Liver (tissue), 9 donors: ENCODE measurements around the gene GTF3C5. TPM values are rescaled to one million over a fixed set of nuclear protein-coding genes. Genes with fewer than 3 reads are reported as not detected.
"Not testable (repeated sequence)": the region's sequence is repeated elsewhere in the genome, so short reads cannot be mapped to it uniquely, and the experiment has no call there.

Experiments used
- DNase-seq: peaks from one replicate; pipeline ENCODE4 v3.0.0-alpha.2; 2017; ENCODE audit warnings: low spot score
- H3K27ac ChIP-seq, 2 donors: one replicate each; pipeline ENCODE4 v1.7.0; 2013; ENCODE audit warnings: inconsistent platforms in 2 of 2, low read length in 2 of 2, control low read depth in 1 of 2, low read depth in 1 of 2, mild to moderate bottlenecking in 1 of 2
- H3K27me3 ChIP-seq, 4 donors: one replicate each; pipeline versions ENCODE4 v1.6.1 to v1.7.0; 2013; ENCODE audit warnings: low read length in 3 of 4, inconsistent platforms in 1 of 4, mild to moderate bottlenecking in 1 of 4, moderate library complexity in 1 of 4; ENCODE audit not compliant: control insufficient read depth in 4 of 4, insufficient read depth in 4 of 4
- H3K36me3 ChIP-seq, 4 donors: one replicate each; pipeline versions ENCODE4 v1.6.1 to v1.7.0; 2013; ENCODE audit warnings: low read length in 3 of 4, mild to moderate bottlenecking in 3 of 4, low read depth in 1 of 4, moderate library complexity in 1 of 4; ENCODE audit not compliant: control insufficient read depth in 4 of 4, insufficient read depth in 3 of 4
- H3K4me1 ChIP-seq, 4 donors: one replicate each; pipeline versions ENCODE4 v1.6.1 to v1.7.0; 2013; ENCODE audit warnings: low read length in 3 of 4, mild to moderate bottlenecking in 3 of 4, moderate library complexity in 1 of 4; ENCODE audit not compliant: control insufficient read depth in 4 of 4, insufficient read depth in 4 of 4
- H3K4me3 ChIP-seq, 3 donors: one replicate each; pipeline versions ENCODE4 v1.6.1 to v1.7.0; 2013; ENCODE audit warnings: low read length in 3 of 3, control low read depth in 1 of 3, low read depth in 1 of 3, mild to moderate bottlenecking in 1 of 3
- H3K9ac ChIP-seq, 2 donors: one replicate each; pipeline ENCODE4 v1.7.0; 2013; ENCODE audit warnings: low read length in 2 of 2, mild to moderate bottlenecking in 2 of 2, moderate library complexity in 2 of 2, control low read depth in 1 of 2, low read depth in 1 of 2
- H3K9me3 ChIP-seq, 4 donors: one replicate each; pipeline versions ENCODE4 v1.6.1 to v1.7.0; 2013; ENCODE audit warnings: low read length in 3 of 4; ENCODE audit not compliant: control insufficient read depth in 4 of 4
- ATF3 ChIP-seq: IDR thresholded peaks from 2 replicates; pipeline ENCODE4 v1.6.1; 2016; ENCODE audit warnings: antibody characterized with exemption
- CTCF ChIP-seq: fragments of 150-350 bp; IDR thresholded peaks from 2 replicates; pipeline ENCODE4 v1.5.1; 2017; ENCODE audit warnings: improper control_type of control experiment, low read depth, low read length; ENCODE audit not compliant: missing input control
- EGR1 ChIP-seq, 2 donors: IDR thresholded peaks; 2 replicates each; pipeline ENCODE4 v1.6.1; 2016 to 2018; ENCODE audit warnings: antibody characterized with exemption in 2 of 2, low read depth in 2 of 2
- FOXA1 ChIP-seq: IDR thresholded peaks from 2 replicates; pipeline ENCODE4 v1.6.1; 2016; ENCODE audit warnings: antibody characterized with exemption
- FOXA2 ChIP-seq: IDR thresholded peaks from 2 replicates; pipeline ENCODE4 v1.6.1; 2016; ENCODE audit warnings: antibody characterized with exemption
- GABPA ChIP-seq, 2 donors: IDR thresholded peaks in 1 of 2; conservative IDR thresholded peaks in 1 of 2; 2 replicates each; pipeline ENCODE4 v1.6.1; 2016; ENCODE audit warnings: antibody characterized with exemption in 2 of 2, mild to moderate bottlenecking in 1 of 2, moderate library complexity in 1 of 2
- HNF4A ChIP-seq, 2 donors: conservative IDR thresholded peaks; 2 replicates each; pipeline ENCODE4 v1.6.1; 2016; ENCODE audit warnings: antibody characterized with exemption in 2 of 2, mild to moderate bottlenecking in 2 of 2
- JUND ChIP-seq, 2 donors: IDR thresholded peaks; 2 replicates each; pipeline ENCODE4 v1.6.1; 2016; ENCODE audit warnings: antibody characterized with exemption in 2 of 2
- NR2F2 ChIP-seq: IDR thresholded peaks from 2 replicates; pipeline ENCODE4 v1.6.1; 2016; ENCODE audit warnings: antibody characterized with exemption
- RAD21 ChIP-seq, 2 donors: IDR thresholded peaks; 2 replicates each; pipeline ENCODE4 v1.6.1; 2016; ENCODE audit warnings: antibody characterized with exemption in 2 of 2, mild to moderate bottlenecking in 2 of 2
- RXRA ChIP-seq, 2 donors: IDR thresholded peaks; 2 replicates each; pipeline ENCODE4 v1.6.1; 2017 to 2018; ENCODE audit warnings: antibody characterized with exemption in 2 of 2, mild to moderate bottlenecking in 1 of 2
- SP1 ChIP-seq: IDR thresholded peaks from 2 replicates; pipeline ENCODE4 v1.6.1; 2018; ENCODE audit warnings: antibody characterized with exemption, mild to moderate bottlenecking
- TAF1 ChIP-seq: conservative IDR thresholded peaks from 2 replicates; pipeline ENCODE4 v1.6.1; 2016; ENCODE audit warnings: antibody characterized with exemption, mild to moderate bottlenecking
- YY1 ChIP-seq: IDR thresholded peaks from 2 replicates; pipeline ENCODE4 v1.6.1; 2016; ENCODE audit warnings: antibody characterized with exemption, mild to moderate bottlenecking
- ZBTB33 ChIP-seq: IDR thresholded peaks from 2 replicates; pipeline ENCODE4 v1.6.1; 2016; ENCODE audit warnings: antibody characterized with exemption
- WGBS: extraction: QIAGEN DNeasy Blood & Tissue Kit; methylation state at CpG from one replicate; pipeline ENCODE4 v1.1.7; 2013; 5-methylcytosine and 5-hydroxymethylcytosine counted together
- polyA plus RNA-seq, 2 donors: library from polyadenylated mRNA; stranded (reverse) in 1 of 2; unstranded in 1 of 2; fragments of 200-250 nt in 1 of 2; fragments of >200 nt in 1 of 2; fragmentation: Nextera tagmentation in 1 of 2; extraction: Ambion mirVana in 1 of 2; gene quantifications; one replicate each; pipeline versions ENCODE4 v1.2.1 to v1.2.3, GENCODE V29; 2013 to 2015
- total RNA-seq, 2 donors: library from RNA; depleted of rRNA; stranded (reverse); fragments of >200 nt; gene quantifications; one replicate each; pipeline ENCODE4 v1.2.3, GENCODE V29; 2014
- donor health status: healthy.
- donor health status: healthy.
- donor health status: healthy.
- donor health status: healthy.
- donor health status: healthy.

GTF3C5 gene
- total and polyA plus RNA-seq, 4 donors, result 13.2 to 26.2 (median 18.2) TPM

GRCh38 chr9:133071484-133072150, 40.8 kb downstream of the GTF3C5 start:
- H3K9me3 ChIP-seq, result no peaks in the 10 kb centered on the region
- H3K4me3 ChIP-seq, result no peak overlapping the region
- H3K27ac ChIP-seq, result no peak overlapping the region
- DNase-seq, result no peak
- H3K36me3 ChIP-seq, result no peaks in the 10 kb centered on the region
- H3K27me3 ChIP-seq, result no peaks in the 10 kb centered on the region
- no peaks in the 10 kb centered on the region for H3K4me1 ChIP-seq
- no peak overlapping the region for H3K9ac ChIP-seq
- 91% methylated on average over 33 of the region's 33 CpGs for WGBS
- no peak for TF ChIP-seq FOXA1
- TF ChIP-seq HNF4A (conservative IDR thresholded peaks at IDR 0.05), result no peak
- TF ChIP-seq NR2F2, result no peak
- no peak for TF ChIP-seq CTCF
- TF ChIP-seq GABPA (IDR thresholded peaks at IDR 0.05 in 1 of 2, conservative IDR thresholded peaks at IDR 0.05 in 1 of 2), result no peak
- TF ChIP-seq RAD21 (IDR thresholded peaks at IDR 0.05), result no peak
- no peak for TF ChIP-seq JUND (IDR thresholded peaks at IDR 0.05)
- no peak for TF ChIP-seq ATF3
- TF ChIP-seq SP1, result no peak
- no peak for TF ChIP-seq YY1
- TF ChIP-seq FOXA2, result no peak
- no peak for TF ChIP-seq ZBTB33
- TF ChIP-seq EGR1 (IDR thresholded peaks at IDR 0.05; ENCODE audit: low read depth in 2 of 2), result no peak
- no peak for TF ChIP-seq TAF1
- no peak for TF ChIP-seq RXRA (IDR thresholded peaks at IDR 0.05)

- not testable (repeated sequence) for H3K27ac ChIP-seq, H3K4me1 ChIP-seq, H3K27me3 ChIP-seq, H3K9ac ChIP-seq, H3K4me3 ChIP-seq, DNase-seq, H3K36me3 ChIP-seq, H3K9me3 ChIP-seq
- 93% methylated on average over 5 of the region's 5 CpGs for WGBS
Measured at GRCh38 chr9:133072210-133072609, 41.4 kb downstream of the GTF3C5 start.
